Tibial nerve (tissue), 4 donors: ENCODE data around the gene CD163L1.

Experiments used
- EP300 ChIP-seq, 2 donors: sonication (generic); formaldehyde crosslinking; IDR thresholded peaks; one replicate each; pipeline ENCODE4 v1.6.1; 2017; ENCODE audit warnings: antibody characterized with exemption in 2 of 2, mild to moderate bottlenecking in 1 of 2
- POLR2A ChIP-seq, 2 donors: fragments of 450-650 bp; IDR thresholded peaks; one replicate each; pipeline ENCODE4 v1.6.1; 2017; ENCODE audit warnings: antibody characterized with exemption in 2 of 2, mild to moderate bottlenecking in 2 of 2, moderate library complexity in 2 of 2
- TF ChIP-seq, protein P1 (sequence below), 5 experiments: fragments of 200-600 bp in 3 of 5; fragments of 450-650 bp in 2 of 5; sonication (generic) in 3 of 5; IDR thresholded peaks; one replicate each; pipeline ENCODE4 v1.5.1; 2016 to 2019; ENCODE audit warnings: antibody characterized with exemption in 5 of 5, mild to moderate bottlenecking in 3 of 5, moderate library complexity in 2 of 5

DNA sequence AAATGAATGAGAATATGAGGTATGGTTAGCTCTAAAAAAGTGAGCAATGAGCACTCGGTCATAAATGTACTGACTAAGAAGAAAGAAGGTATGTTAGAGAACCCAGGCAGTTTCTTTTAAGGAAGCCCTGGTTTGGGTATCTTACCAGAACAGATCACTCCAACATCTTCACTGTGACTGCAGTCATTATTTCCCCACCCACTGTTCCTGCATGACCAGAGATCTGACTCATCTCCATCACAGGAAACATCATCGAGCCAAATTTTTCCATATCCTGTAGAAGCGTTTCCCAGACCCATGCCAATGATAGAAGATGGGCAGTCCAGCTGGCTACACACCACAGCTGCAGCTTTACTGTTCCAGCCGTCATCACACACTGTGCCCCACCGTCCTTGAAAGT, 48.0 kb downstream of the CD163L1 start:
- TF ChIP-seq, protein P1, sequence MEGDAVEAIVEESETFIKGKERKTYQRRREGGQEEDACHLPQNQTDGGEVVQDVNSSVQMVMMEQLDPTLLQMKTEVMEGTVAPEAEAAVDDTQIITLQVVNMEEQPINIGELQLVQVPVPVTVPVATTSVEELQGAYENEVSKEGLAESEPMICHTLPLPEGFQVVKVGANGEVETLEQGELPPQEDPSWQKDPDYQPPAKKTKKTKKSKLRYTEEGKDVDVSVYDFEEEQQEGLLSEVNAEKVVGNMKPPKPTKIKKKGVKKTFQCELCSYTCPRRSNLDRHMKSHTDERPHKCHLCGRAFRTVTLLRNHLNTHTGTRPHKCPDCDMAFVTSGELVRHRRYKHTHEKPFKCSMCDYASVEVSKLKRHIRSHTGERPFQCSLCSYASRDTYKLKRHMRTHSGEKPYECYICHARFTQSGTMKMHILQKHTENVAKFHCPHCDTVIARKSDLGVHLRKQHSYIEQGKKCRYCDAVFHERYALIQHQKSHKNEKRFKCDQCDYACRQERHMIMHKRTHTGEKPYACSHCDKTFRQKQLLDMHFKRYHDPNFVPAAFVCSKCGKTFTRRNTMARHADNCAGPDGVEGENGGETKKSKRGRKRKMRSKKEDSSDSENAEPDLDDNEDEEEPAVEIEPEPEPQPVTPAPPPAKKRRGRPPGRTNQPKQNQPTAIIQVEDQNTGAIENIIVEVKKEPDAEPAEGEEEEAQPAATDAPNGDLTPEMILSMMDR (IDR thresholded peaks at IDR 0.05): no peak
- TF ChIP-seq EP300 (IDR thresholded peaks at IDR 0.05) (no peak), POLR2A (IDR thresholded peaks at IDR 0.05) (no peak)
